IMR-90 (cell line): Measurements from ENCODE around the gene GCLC. TPM values are rescaled to one million over a fixed set of nuclear protein-coding genes. Genes with fewer than 3 reads are reported as not detected.

ENCODE experiments used
- ATAC-seq: fragments of 200-7000 bp; cut with Tn5 transposase; 2 replicates; pipeline ENCODE4 v1.9.1; 2020; ENCODE audit warnings: low read depth, mild to moderate bottlenecking, moderate library complexity
- BruUV-seq: library from RNA; stranded (reverse); fragments of 400-500 nt; replicated peaks from 2 replicates; lab custom pipeline; 2021; lab: Mats Ljungman, UMichigan
- CTCF ChIA-PET: fragments of 300-600 bp; formaldehyde crosslinking; extraction: SDS; loops from one replicate; lab custom pipeline; 2021; ENCODE audit warnings: antibody characterized with exemption; lab: Yijun Ruan, JAX
- POLR2A ChIA-PET: fragments of 300-600 bp; sonication (Branson Sonifier 250); formaldehyde crosslinking; loops from one replicate; lab custom pipeline; 2022; ENCODE audit warnings: antibody characterized with exemption; ENCODE audit not compliant: unreplicated experiment; lab: Charles Lee
- DNase-seq: peaks from one replicate; pipeline ENCODE4 v3.0.0; 2013
- H2AFZ ChIP-seq: replicated peaks from 2 replicates; pipeline ENCODE3; 2013; ENCODE audit warnings: low read length, mild to moderate bottlenecking; ENCODE audit not compliant: poor library complexity
- H2AK5ac ChIP-seq: 2 replicates; pipeline ENCODE4 v1.6.1; 2013; ENCODE audit warnings: low read depth, low read length, inconsistent platforms
- H2AK9ac ChIP-seq: replicated peaks from 2 replicates; pipeline ENCODE3; 2013; ENCODE audit warnings: mild to moderate bottlenecking, low read depth, low read length, moderate library complexity; ENCODE audit not compliant: poor library complexity
- H2BK120ac ChIP-seq: 2 replicates; pipeline ENCODE4 v1.6.1; 2013; ENCODE audit warnings: low read depth, low read length, inconsistent platforms
- H2BK15ac ChIP-seq: 3 replicates; pipeline ENCODE4 v1.6.1; 2013; ENCODE audit warnings: low read depth, low read length, inconsistent platforms
- H2BK20ac ChIP-seq: 2 replicates; pipeline ENCODE4 v1.6.1; 2013; ENCODE audit warnings: low read depth, mild to moderate bottlenecking, inconsistent platforms, low read length, moderate library complexity
- H2BK5ac ChIP-seq: 2 replicates; pipeline ENCODE4 v1.6.1; 2013; ENCODE audit warnings: mild to moderate bottlenecking, low read depth, low read length, inconsistent platforms; ENCODE audit not compliant: poor library complexity, severe bottlenecking
- H3K14ac ChIP-seq: replicated peaks from 2 replicates; pipeline ENCODE4 v1.6.1; 2013; ENCODE audit warnings: low read depth, low read length, inconsistent platforms
- H3K18ac ChIP-seq: 2 replicates; pipeline ENCODE4 v1.6.1; 2013; ENCODE audit warnings: low read depth, low read length, control low read depth
- H3K23ac ChIP-seq: 2 replicates; pipeline ENCODE4 v1.6.1; 2013; ENCODE audit warnings: low read depth, low read length, inconsistent platforms
- H3K27ac ChIP-seq: 2 replicates; pipeline ENCODE4 v1.5.1; 2013; ENCODE audit warnings: mild to moderate bottlenecking, control low read depth, low read length; ENCODE audit not compliant: insufficient read depth
- H3K27me3 ChIP-seq: 2 replicates; pipeline ENCODE4 v1.6.1; 2013; ENCODE audit warnings: low read length; ENCODE audit not compliant: control insufficient read depth, insufficient read depth
- H3K36me3 ChIP-seq: 2 replicates; pipeline ENCODE4 v1.6.1; 2013; ENCODE audit warnings: low read length, mixed read lengths; ENCODE audit not compliant: control insufficient read depth, insufficient read depth
- H3K4ac ChIP-seq: 2 replicates; pipeline ENCODE4 v1.6.1; 2013; ENCODE audit warnings: low read depth, low read length, inconsistent platforms
- H3K4me1 ChIP-seq: 2 replicates; pipeline ENCODE4 v1.6.1; 2013; ENCODE audit warnings: low read length, mixed read lengths; ENCODE audit not compliant: control insufficient read depth, insufficient read depth
- H3K4me2 ChIP-seq: 2 replicates; pipeline ENCODE4 v1.6.1; 2013; ENCODE audit warnings: low read depth, mild to moderate bottlenecking, control low read depth, low read length, moderate library complexity
- H3K4me3 ChIP-seq: 2 replicates; pipeline ENCODE4 v1.5.1; 2013; ENCODE audit warnings: low read depth, mild to moderate bottlenecking, control low read depth, low read length, moderate library complexity; ENCODE audit not compliant: insufficient read depth
- H3K56ac ChIP-seq: 2 replicates; pipeline ENCODE4 v1.6.1; 2013; ENCODE audit warnings: low read length, inconsistent platforms; ENCODE audit not compliant: insufficient read depth; ENCODE audit errors: extremely low read depth
- H3K79me1 ChIP-seq, 2 experiments: 2 replicates each; pipeline ENCODE4 v1.6.1; 2013; ENCODE audit warnings: low read length in 2 of 2, inconsistent platforms in 1 of 2, low read depth in 1 of 2
- H3K9ac ChIP-seq: 2 replicates; pipeline ENCODE4 v1.6.1; 2013; ENCODE audit warnings: low read depth, low read length, control low read depth
- H3K9me1 ChIP-seq: 2 replicates; pipeline ENCODE4 v1.6.1; 2013; ENCODE audit warnings: low read length, inconsistent platforms; ENCODE audit not compliant: insufficient read depth
- H3K9me3 ChIP-seq: 2 replicates; pipeline ENCODE4 v1.6.1; 2013; ENCODE audit warnings: low read length; ENCODE audit not compliant: control insufficient read depth, insufficient read depth
- H4K20me1 ChIP-seq: 2 replicates; pipeline ENCODE4 v1.6.1; 2013; ENCODE audit warnings: low read length, inconsistent platforms; ENCODE audit not compliant: insufficient read depth
- H4K5ac ChIP-seq: 2 replicates; pipeline ENCODE4 v1.6.1; 2013; ENCODE audit warnings: mild to moderate bottlenecking, low read depth, low read length, control low read depth
- H4K8ac ChIP-seq, 2 experiments: 2 replicates each; pipeline ENCODE4 v1.6.1; 2013; ENCODE audit warnings: low read depth in 2 of 2, low read length in 2 of 2, control low read depth in 1 of 2, inconsistent platforms in 1 of 2
- H4K91ac ChIP-seq: 2 replicates; pipeline ENCODE4 v1.6.1; 2013; ENCODE audit warnings: low read depth, low read length, inconsistent platforms; ENCODE audit not compliant: insufficient read depth
- BHLHE40 ChIP-seq: fragments of 150-350 bp; IDR thresholded peaks from 2 replicates; pipeline ENCODE4 v1.6.1; 2016; ENCODE audit warnings: mild to moderate bottlenecking, low read depth, low read length
- ELK1 ChIP-seq: fragments of 150-350 bp; IDR thresholded peaks from 2 replicates; pipeline ENCODE4 v1.6.1; 2016; ENCODE audit warnings: low read depth, mild to moderate bottlenecking, low read length, moderate library complexity, borderline replicate concordance
- FOS ChIP-seq: fragments of 150-350 bp; IDR thresholded peaks from 2 replicates; pipeline ENCODE4 v1.6.1; 2016; ENCODE audit warnings: low read depth, low read length
- MAZ ChIP-seq: IDR thresholded peaks from 2 replicates; pipeline ENCODE4 v1.6.1; 2012; ENCODE audit warnings: low read depth, mild to moderate bottlenecking, low read length, improper control_type of control experiment, moderate library complexity, borderline replicate concordance
- RFX5 ChIP-seq: IDR thresholded peaks from 2 replicates; pipeline ENCODE4 v1.8.0; 2012; ENCODE audit warnings: low read depth, mild to moderate bottlenecking, low read length, moderate library complexity
- SMC3 ChIP-seq: fragments of 150-350 bp; IDR thresholded peaks from 2 replicates; pipeline ENCODE4 v1.6.1; 2016; ENCODE audit warnings: low read depth, mild to moderate bottlenecking, antibody characterized with exemption, low read length, moderate library complexity
- WGBS, 2 experiments: methylation state at CpG; one replicate each; pipeline versions ENCODE4 v1.1.5 to v1.1.7; 2013; ENCODE audit warnings: missing lambda C conversion rate in 2 of 2; ENCODE audit not compliant: insufficient read length in 1 of 2; ENCODE audit errors: extremely low coverage in 2 of 2; 5-methylcytosine and 5-hydroxymethylcytosine counted together
- dilution Hi-C: fragments of 300-500 bp; cut with HindIII; formaldehyde crosslinking; loops from one replicate; pipeline ENCODE4 v1.14.3; 2018; ENCODE audit warnings: low sequenced_read_pairs; ENCODE audit not compliant: unreplicated experiment
- in situ Hi-C: fragments of 300-500 bp; cut with MboI; formaldehyde crosslinking; loops from 3 replicates; pipeline ENCODE4 v1.14.3; 2019; ENCODE audit warnings: low sequenced_read_pairs, inconsistent platforms, mixed read lengths
- intact Hi-C: fragments of 100-400 bp; cut with micrococcal nuclease; formaldehyde crosslinking; loops from 2 replicates; pipeline ENCODE4 v1.10.0; 2022
- polyA plus RNA-seq, 3 experiments: library from polyadenylated mRNA; depleted of rRNA; stranded (reverse); fragments of >200 nt; gene quantifications; 2 replicates each; pipeline ENCODE4 v1.2.3, GENCODE V29; 2012; ENCODE audit warnings: low replicate concordance in 1 of 3
- total RNA-seq: library from RNA; depleted of rRNA; stranded (reverse); fragments of >200 nt; gene quantifications from 2 replicates; pipeline ENCODE4 v1.2.3, GENCODE V29; 2012

Gene GCLC
- total and polyA plus RNA-seq, 2 of the 4 experiments (the other 2 are of a cell fraction): 14.2 to 24.2 TPM

- Histone ChIP-seq H3K9me1 (no peaks in the 10 kb centered on the region), H3K27ac (no peak overlapping the region), H3K27me3 (peaks cover 5% of the 10 kb centered on the region; the same call in 1 of the 2 replicates), H3K14ac (no peak overlapping the region), H3K4me1 (no peaks in the 10 kb centered on the region), H2AK9ac (no peak overlapping the region), H4K91ac (no peak overlapping the region), H2AK5ac (no peak overlapping the region), H2BK120ac (no peak overlapping the region), H3K23ac (no peak overlapping the region), H2BK5ac (no peak overlapping the region), H4K8ac (no peak overlapping the region), H3K4me3 (no peak overlapping the region), H3K36me3 (no peaks in the 10 kb centered on the region), H3K9me3 (no peaks in the 10 kb centered on the region; the same call in 1 of the 2 replicates), H2BK20ac (no peak overlapping the region), H3K18ac (no peak overlapping the region), H3K79me1 (no peaks in the 10 kb centered on the region), H4K20me1 (no peaks in the 10 kb centered on the region), H4K5ac (no peak overlapping the region), H3K4ac (no peak overlapping the region), H2BK15ac (no peak overlapping the region), H3K56ac (no peak overlapping the region), H2AFZ (no peak overlapping the region), H3K9ac (no peak overlapping the region), H3K4me2 (no peak overlapping the region)
- CTCF ChIA-PET: no interaction called here
- POLR2A ChIA-PET: no interaction called here
- no CpG with 5 or more reads among the region's 1 CpG for WGBS, 2 experiments
- ATAC-seq (no peak), DNase-seq (no peak)
- in situ Hi-C loops (no loop called here), intact Hi-C loops (no loop called here), dilution Hi-C loops (no loop called here)
- TF ChIP-seq SMC3: no peak
- TF ChIP-seq RFX5: no peak
- TF ChIP-seq ELK1: no peak
- TF ChIP-seq BHLHE40: no peak
- TF ChIP-seq MAZ: no peak
- TF ChIP-seq FOS: no peak
- BruUV-seq: no TSS peak
These were observed 89.2 kb downstream of the GCLC start for GRCh38 chr6:53455678-53456077.
